HG03575 (cell line): Measurements from ENCODE around the gene ADAMTS14.
"Not testable (repeated sequence)": the region's sequence is repeated elsewhere in the genome, so short reads cannot be mapped to it uniquely, and the experiment has no call there.

Source experiments
- ATAC-seq: cut with Tn5 transposase; IDR thresholded peaks from one replicate; pipeline ENCODE4 v1.9.1; 2021; ENCODE audit not compliant: unreplicated experiment, insufficient number of reproducible peaks, low FRiP score; ENCODE audit errors: extremely low read depth

ADAMTS14 gene

GRCh38 chr10:70672165-70673042, at the start of gene ADAMTS14:
ADAMTS14 (plus strand) TSS chr10:70672506; CDS start chr10:70672803, 297 bp downstream.
- ATAC-seq, result no peak

- no peak for ATAC-seq
These were observed 49.8 kb upstream of the ADAMTS14 start for GRCh38 chr10:70622541-70622940.

- no peak for ATAC-seq
These were observed 49.1 kb upstream of the ADAMTS14 start for GRCh38 chr10:70622981-70623844.

GRCh38 chr10:70626056-70626455, 46.2 kb upstream of the ADAMTS14 start:
- ATAC-seq, result no peak

GRCh38 chr10:70629338-70629737, 43.0 kb upstream of the ADAMTS14 start:
- ATAC-seq, result no peak

- not testable (repeated sequence) for ATAC-seq
These were observed 40.6 kb upstream of the ADAMTS14 start for GRCh38 chr10:70631735-70632134.

GRCh38 chr10:70634011-70634410, 38.3 kb upstream of the ADAMTS14 start:
- no peak for ATAC-seq

GRCh38 chr10:70634515-70634914, 37.8 kb upstream of the ADAMTS14 start:
- ATAC-seq, result not testable (repeated sequence)

GRCh38 chr10:70639640-70640383, 32.5 kb upstream of the ADAMTS14 start:
- not testable (repeated sequence) for ATAC-seq

- not testable (repeated sequence) for ATAC-seq
These were observed 29.0 kb upstream of the ADAMTS14 start for GRCh38 chr10:70643272-70643671.

- ATAC-seq, result not testable (repeated sequence)
These were observed 27.3 kb upstream of the ADAMTS14 start for GRCh38 chr10:70644959-70645358.

- ATAC-seq, result no peak
These were observed 25.2 kb upstream of the ADAMTS14 start for GRCh38 chr10:70647086-70647485.

- ATAC-seq, result no peak
These were observed 23.9 kb upstream of the ADAMTS14 start for GRCh38 chr10:70648427-70648826.

- no peak for ATAC-seq
These were observed 22.8 kb upstream of the ADAMTS14 start for GRCh38 chr10:70649526-70649925.

- no peak for ATAC-seq
These were observed 22.2 kb upstream of the ADAMTS14 start for GRCh38 chr10:70650104-70650503.

- no peak for ATAC-seq
These were observed 21.6 kb upstream of the ADAMTS14 start for GRCh38 chr10:70650718-70651117.

GRCh38 chr10:70651661-70652060, 20.6 kb upstream of the ADAMTS14 start:
- ATAC-seq, result no peak

- ATAC-seq, result no peak
These were observed 19.3 kb upstream of the ADAMTS14 start for GRCh38 chr10:70652761-70653657.
